HG03066 (cell line): ENCODE measurements around the gene BRAT1.

ENCODE experiments used
- ATAC-seq: cut with Tn5 transposase; IDR thresholded peaks from one replicate; pipeline ENCODE4 v1.9.1; 2021; ENCODE audit warnings: low read depth; ENCODE audit not compliant: unreplicated experiment

Gene BRAT1

DNA sequence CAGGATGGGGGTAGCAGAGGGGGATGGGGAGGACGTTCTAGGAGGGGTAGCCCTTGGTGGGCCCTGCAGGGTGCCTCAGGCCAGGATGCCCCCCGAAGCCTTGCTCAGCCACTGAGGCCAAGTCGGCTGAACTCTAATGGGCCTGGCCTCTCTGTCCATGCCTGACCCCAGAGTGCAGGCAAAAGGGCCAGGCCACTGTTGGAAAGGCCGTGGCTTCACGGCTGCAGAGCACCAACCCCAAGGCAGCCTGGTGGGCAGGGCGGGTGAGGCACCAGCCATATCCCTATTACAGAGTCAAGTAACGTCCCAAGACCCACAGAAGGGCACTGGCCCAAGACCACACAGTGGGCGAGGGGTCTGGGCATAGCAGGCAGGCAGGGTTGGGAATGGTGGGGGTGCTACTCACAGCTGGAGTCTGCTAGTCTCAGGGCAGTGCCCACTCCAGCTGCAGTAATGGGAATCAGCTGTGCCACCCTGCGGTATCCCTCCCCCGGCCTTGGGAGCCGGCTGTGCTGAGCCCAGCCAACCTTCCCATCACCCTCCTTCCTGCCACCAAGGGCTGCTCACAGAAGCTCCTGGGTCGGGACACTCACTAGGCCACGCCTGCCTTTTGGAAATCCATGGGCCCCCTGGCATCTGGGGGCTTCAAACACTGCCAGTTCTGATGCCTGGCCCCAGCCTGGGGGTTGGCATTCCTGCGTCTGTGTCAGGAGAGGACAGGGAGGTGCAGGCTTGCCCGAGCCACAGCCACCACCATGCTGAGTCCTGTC is 39.7 kb downstream of the BRAT1 start:
- no peak for ATAC-seq

DNA sequence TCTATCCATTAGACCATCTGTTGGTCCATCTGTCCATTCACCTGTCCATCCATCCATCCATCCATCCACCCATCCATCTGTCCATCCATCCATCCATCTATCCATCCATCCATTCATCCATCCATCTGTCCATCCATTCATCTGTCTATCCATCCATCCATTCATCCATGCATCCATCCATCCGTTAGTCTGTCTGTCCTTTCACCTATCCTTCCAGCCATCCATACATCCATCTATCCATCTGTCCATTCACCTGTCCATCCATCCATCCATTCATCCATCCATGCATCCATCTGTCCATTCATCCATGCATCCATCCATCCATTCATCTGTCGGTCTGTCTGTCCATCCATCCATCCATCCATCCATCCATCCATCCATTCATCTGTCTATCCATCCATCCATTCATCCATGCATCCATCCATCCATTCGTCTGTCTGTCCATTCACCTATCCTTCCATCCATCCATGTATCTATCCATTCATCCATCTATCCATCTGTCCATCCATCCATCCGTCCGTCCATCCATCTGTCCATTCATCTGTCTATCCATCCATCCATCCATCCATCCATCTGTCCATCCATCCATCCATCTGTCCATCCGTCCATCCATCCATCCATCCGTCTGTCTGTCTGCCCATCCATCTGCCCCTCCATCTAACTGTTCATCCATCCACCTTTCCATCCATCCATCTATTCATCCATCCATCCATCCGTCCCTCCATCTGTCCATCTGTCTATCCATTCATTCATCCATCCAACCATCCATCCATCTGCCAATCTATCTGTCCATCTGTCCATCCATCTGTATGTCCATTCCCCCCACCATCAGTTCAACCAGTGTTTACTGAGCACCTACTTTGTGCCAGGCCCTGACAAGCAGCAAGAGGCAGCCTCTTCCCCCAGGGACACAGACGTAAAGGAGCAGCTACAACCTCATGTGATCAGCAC is 40.6 kb downstream of the BRAT1 start:
- ATAC-seq = no peak

DNA sequence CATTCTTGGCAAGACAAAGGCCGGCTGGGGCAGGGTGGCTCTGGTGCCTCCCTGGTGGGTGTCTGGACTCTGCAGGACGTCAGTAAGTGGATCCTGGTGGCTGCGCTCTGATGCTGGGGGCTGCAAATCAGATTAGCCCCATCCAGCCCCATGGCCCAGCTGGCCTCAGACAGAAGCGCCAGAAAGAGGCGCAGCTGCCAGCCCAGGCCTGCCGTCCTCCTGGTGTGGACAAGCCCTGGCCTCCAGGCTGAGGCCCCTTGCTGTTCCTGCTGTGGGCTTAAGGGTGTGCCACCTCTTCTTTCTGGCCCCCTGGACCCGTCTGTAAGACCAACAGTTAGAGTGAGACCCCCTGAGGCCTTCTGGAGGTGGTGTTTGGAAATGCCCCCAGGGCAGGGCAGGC is 41.6 kb downstream of the BRAT1 start:
- no peak for ATAC-seq

DNA sequence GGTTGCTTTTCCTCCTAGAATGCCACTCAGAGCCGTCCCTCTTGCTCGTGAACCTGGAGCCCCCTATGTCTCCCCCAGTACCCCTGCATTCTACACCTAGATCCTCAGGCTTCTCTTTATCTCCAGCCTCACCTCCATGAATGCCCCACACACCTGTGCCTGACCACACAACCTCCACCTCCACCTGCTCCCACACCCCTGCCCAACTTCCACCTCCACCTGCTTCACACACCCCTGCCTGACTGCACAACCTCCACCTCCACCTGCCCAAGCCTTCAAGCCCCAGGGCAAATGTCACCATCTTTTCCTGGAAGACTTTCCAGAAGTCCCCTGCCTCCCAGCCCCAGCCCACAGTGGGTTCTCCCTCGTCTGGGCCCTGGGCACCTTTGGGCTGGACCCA is 42.6 kb downstream of the BRAT1 start:
- ATAC-seq = no peak

DNA sequence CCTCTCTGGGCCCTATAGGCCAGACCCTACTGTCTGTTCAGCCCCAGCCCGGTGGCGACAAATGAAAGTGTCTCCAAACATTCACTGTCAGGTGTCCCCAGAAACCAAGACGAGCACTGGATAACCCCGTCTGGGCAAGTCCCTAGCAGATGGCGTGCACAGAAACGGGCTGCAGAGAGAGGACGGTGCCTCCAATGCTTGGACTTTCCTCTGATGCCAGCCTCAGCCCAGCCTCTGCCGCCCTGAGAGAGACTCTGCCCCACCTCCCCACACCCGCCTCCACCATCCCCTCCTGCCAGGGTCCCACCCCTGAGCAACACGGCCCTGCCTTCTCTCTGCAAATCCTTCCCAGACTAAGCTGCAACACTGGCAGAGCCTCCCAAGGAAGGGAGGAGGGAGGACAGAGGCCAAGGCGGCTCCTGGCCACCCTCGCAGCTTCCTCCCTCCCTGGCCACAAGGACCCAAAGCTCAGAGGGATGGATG is 43.1 kb downstream of the BRAT1 start:
- ATAC-seq = no peak

DNA sequence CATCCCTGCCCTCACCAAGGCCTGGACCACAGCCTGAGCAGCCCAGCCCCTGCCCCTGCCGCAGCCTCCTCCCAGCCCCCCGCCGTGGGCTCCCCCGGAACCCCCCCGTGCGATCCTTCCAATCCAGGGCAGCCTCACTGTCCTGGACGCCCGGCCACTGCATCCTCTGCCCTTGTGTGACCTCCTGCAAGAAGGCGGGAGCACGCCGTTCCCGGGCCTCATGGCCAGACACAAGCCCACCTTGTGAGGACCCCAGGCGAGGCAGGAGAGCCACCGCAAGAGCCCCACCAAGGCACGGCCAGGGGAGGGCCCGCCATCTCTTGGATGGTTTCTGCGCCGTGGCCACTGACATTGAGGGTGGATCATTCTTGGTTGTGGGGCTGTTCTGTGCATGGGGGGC is 43.6 kb downstream of the BRAT1 start:
- ATAC-seq = no peak

DNA sequence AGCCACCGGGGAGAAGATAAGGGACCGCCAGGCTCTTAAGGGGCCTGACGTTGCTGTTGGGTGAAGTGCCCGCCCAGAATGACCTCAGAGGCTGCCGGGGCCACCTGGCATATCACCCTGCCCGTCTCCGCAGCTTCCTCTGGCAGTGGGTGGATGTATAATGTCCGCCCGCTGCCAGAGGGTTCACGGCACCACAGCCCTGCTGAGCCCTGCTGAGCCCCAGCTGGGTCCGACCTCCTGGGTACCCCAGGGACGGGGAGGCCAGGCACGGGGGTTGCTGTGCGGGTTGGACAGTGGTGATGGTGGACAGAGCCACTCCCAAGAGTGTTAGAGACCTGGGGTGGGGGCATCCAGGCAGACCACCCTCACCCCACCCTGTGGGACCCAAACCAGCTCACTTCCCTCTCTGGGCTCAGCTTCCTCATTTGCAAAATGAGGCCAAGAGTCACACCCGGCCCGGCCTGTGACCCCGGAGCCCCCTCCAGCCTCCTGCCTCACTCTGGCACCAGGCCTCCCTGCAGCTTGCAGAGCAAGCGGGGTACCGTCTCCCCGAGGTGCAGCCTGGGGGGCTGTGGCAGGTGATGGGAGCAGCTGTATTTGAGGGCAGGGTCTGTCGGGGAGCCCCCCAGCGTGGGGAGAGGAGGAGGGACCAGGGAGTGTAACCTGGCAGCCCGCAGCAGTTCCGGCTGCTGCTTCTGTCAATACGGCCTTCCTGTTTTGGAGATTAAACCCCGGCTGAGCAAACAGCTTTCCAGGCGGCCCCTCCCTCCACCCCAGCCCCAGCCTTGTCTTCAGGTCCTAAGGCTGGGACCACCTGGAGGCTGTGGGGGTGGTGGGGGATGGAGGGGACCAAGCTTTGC is 44.2 kb downstream of the BRAT1 start:
- ATAC-seq = no peak

DNA sequence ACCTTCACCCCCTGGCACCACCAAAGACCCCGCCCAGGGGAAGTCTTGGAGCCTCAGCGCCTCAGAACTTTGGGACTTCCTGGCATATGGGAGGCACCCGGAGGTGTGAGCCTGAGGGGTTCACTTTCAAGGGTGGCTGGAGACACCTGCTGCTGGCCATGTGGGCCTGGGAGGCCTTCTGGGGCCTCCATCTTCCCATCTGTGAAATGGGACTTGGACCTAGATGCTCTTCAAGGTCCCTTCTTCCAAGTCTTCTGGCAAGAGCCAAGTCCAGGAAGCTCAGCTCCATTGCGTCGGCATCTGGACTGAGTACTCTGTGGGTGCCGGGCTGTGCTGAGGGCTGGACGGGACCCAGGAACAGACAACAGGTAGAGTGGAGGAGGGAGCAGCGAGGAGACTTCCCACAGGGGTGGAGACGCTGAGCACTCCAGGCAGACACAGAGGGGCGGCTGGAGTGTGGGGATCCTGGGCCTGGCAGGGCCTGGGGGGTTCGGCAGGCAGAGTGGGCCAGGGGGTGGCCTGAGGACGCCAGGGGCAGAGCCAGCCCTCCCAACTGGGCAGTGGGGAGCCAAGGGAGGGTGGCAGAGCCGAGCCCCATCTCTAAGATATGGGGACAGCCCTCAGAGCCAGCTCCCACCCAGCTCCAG is 45.1 kb downstream of the BRAT1 start:
- ATAC-seq = no peak

DNA sequence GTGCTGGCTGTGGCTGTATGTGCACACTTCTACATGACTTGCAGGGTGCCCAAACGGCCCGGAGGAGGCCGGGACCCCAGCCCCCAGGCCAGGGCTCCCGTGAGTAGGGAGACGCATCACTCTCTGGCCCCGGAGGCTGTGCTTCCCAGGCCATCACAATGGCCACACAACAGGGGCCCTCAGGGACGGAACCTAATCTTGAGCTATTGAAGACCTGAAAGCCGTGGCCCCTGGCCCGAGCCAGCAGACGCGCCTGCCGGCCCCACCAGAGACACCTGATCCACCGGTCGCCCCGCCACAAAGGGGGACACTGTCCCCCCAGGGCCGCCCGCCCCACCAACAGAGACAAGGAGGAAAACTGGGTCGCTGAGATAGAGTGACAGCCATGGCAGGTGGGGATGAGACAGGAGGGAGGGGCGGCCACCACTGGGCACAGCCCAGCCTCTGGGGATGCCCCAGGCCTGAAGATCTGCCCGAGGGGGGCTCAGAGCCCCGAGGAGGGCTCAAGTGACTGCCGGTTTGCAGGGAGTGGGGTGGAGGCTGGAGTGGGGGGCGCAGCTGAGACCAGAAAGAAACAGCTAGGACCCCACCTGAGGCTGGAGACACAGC is 45.9 kb downstream of the BRAT1 start:
- ATAC-seq = no peak

DNA sequence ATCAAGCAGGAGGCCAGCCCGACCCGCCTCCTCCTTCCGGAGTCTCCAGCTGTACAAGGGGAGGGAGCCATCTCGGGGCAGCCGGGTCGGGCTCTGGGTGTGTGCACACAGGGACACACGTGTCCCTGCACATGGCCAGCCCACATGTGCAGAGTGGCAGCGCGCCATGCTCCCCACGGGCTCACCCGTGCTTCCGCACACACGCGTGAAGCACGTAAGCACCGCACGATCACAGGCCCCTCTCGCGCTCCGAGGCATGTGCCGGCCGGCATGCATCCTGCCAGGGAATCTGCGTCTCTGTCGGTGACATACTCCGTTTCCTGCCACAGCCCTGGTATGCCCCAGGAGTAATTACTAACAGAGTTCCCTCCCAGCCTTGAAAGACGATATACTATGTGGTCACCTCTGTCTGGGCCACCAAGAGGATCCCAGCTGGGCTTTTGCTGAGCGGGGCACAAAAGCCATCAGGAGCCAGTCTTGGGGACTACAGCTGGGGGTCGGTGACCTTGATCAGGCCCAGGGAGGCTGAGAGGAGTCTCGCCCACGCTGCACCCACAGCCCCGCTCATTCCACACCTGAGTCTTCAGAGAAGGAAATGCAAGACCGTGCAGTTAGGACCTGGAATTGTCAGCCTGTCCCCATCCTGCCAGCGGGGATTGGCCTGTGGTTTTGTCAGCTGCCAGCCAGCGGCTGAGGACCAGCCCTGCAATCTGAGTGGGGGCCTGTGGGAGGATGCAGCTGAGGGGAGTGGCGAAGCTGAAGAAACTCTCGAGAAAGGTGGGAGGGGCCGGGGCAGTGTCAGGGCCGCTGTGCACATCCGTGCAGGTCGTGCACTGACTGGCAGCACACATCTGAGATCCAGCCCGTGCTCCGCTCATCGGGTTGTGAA is 46.8 kb downstream of the BRAT1 start:
- ATAC-seq = peak; percentile 50

DNA sequence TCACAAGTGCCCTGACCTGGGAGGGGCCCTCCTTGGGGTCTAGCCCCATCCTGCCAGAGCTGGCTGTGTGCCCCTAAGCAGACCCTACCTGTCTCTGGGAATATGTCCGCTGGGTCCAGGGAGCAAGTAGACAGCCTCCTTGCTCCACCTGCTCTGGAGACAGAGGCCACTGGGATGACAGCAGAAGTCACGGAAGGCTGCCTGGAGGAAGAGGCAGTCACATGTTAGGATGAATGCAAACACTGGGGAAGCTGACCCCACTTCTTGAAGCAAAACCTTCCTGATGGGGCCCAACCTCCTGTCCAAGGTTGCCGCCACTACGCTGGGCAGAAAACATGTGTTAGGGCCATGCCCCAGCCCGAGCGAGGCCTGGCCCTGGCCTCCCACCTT is 47.4 kb downstream of the BRAT1 start:
- no peak for ATAC-seq

DNA sequence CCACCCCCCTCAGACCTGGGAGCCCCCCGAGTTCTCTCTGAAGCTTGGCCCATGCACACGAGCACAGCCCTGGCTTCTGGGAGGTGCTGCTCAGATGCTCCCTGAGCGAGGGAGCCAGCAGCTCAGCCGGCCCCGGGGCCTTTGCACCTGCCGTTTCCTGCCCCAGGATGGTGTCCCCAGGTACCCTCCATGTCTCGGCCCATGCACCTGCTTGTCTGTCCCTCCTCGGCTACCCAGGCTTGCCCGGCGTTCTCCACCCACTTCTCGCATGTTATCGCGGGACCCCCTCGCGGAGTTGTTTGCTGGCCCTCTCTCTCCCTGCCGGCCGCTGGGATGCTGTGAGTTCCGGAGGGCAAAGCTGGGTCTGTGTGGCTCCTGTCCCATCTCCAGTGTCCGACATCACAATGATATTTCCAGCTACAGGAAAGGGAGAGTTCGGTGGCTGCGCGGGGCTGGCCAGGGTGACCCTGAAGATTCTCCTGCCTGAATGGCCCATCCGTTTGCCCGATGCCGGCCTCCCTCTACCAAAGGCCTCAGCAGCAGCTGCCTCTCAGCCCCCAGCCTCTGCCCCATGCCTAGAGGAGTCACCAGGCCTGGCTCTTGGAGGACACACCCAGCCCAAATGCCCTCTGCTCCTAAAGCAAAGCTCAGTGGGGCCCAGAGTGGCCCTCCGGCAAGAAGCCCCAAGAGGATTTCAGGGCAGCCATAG is 48.0 kb downstream of the BRAT1 start:
- no peak for ATAC-seq

DNA sequence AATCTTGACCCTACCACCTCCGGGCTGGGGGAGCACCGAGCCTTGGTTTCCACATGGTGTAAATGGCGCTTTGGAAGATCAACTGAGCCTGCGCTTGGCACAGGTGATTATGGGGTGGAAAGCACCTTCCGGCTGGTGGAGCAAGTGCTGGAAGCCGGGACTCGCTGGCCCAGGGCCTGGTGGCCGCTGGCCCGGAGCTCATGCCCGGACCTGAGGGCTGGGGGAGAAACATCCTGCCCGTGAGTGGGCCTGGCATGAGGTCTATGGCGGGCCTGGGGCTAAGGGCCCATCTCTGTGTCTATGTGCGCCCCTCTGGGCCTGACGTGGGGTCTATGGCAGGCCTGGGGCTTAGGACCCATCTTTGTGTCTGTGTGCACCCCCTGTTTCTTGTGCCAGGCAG is 49.9 kb downstream of the BRAT1 start:
- ATAC-seq = no peak

DNA sequence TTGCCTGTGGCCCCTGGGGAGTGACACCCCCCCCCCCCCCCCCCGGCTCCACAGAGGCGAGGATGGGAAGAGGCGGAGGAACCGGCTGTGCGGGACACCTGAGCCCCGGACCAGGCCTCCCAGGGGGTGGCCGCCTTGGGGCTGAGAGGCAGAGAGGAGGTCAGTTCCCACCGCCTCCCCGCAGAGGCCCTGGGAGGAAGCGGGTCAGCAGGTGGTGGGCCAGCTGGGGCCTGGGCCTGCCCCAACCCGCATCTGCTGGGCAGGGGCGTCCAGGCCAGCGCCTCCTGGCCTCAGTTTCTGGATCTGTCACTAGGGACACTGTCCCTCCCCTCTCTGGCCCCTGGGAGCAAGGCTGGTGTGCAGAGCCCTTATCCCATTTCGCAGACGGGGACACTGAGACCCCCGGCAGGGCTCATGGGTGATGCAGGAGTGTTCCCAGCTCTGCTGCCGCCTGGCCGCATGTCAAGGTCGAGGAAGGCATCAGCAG is 50.4 kb downstream of the BRAT1 start:
- ATAC-seq = no peak

DNA sequence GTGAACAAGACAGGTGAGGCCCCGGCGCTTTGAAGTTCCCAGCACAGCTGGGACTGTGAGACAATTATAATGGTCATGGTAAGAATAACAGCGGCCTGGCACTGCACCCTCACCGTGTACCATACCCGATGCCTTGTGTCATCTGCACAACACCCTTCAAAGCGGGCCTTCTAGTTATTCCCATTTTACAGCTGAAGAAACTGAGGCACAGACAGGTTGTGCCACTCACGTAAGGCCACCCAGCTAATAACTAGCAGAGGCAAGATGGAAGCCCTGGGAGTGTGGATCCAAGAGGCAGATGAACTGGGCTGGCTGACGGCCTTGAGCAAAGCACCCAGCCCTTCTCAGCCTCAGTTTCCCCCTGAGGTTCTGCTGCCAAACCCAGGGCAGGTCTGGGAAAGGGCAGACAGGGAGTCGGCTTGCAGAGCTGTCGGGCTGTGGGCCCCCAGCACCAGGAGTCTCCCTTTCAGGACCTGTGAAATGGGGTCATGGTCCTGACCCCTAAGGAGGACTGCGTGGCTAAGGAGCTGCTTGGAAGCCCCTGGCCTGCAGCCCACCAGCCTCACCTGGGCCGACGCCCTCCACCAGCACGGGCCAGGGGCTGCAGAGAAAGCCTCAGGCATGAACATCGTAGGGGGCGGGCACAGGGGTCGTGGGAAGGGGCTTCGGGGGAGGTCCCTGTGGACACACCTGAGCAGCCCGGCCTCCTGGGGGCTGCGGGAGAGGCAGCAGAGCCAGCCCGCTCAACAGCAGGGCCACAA is 51.0 kb downstream of the BRAT1 start:
- no peak for ATAC-seq

DNA sequence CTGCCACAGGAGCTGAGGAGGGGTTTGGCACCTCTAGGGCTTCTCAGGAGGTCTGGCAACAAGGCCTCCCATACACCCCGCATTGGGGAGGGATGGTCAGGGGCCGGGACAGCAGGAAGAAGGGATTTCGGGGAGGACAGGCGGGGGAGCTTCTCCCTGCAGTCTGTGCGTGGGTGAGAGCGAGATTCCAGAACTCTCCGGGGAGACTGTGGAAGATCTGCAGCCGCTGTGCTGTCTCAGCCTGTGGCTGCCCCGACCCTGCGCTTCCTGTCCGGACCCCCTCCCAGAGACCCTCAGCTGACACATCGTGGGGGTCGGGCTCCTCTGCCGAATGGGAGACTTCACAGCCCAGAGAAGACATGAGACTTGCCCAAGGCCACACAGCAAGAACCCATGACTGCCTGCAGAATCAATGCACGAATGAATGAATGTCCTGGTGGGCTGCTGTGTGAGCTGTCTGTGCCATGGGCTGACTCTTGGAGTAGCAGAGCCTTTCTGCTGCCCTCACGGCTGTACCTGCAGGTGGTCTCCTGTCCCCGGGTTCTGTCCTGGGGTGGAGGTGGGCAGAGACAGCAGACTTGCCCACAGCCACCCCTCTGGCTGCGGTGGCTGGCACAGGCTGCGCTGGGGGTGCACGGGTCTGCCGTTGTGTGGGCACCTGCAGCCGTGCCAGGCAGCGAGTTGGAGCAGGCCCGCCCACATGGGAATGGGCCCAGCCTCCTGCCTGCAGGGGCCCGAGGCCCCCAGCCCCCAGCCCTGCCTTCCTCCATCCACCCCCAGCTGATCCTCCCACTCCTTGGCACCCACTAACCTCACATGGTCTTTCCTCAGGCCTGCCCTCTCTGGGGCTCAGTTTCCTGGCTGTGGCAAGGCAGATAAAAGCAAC is 52.0 kb downstream of the BRAT1 start:
- no peak for ATAC-seq

DNA sequence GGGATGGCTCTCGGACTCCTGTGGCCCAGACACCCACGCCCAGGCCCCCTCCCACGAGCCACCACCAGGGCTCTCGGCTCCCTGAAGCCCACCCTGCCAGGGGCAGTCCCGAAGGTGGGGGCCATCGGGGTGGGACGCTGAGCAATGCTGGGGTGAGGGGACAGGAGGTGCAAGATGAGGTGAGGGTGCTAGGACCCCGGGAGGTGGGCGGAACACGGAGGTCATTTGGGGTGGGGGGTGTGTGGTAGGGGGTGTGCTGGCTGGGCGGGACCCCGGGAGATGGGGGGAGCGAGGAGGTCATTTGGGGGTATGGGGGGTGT is 52.7 kb downstream of the BRAT1 start:
- no peak for ATAC-seq
